ENCODE data around the gene SEMA3E. TPM values are rescaled to one million over a fixed set of nuclear protein-coding genes. Genes with fewer than 3 reads are reported as not detected.

The SEMA3E gene
- total and polyA plus RNA-seq, 2 experiments from 2014 or later: 0.75 to 0.92 TPM

DNA sequence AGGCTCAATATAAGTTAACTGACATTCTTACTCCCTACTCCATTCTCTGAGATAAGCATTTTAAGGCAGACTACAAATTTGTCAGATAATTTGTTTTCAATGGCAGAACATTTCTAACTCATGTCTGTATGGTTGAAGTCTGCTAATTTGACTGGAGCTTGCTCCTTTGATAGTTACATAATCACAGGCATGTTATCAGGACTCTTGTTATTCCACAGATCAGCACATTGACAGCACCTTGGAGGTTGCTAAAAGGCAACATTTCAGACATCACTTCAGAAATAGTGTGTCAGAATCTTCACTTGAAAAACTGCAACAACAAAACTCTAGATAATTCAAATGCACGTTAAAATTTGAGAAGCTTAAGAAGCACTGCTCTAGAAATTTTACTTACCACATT is 327.9 kb downstream of the SEMA3E start:
- Histone ChIP-seq H3K4me3 (no peak overlapping the region), H3K27me3 (no peaks in the 10 kb centered on the region), H3K36me3 (no peaks in the 10 kb centered on the region), H3K9me3 (ENCODE audit: low read depth) (no peaks in the 10 kb centered on the region), H3K4me1 (ENCODE audit: low read depth) (no peaks in the 10 kb centered on the region), H3K27ac (no peak overlapping the region)
- TF ChIP-seq CTCF (IDR thresholded peaks at IDR 0.05; ENCODE audit: low read depth, low read length): no peak
- no peak for DNase-seq (ENCODE audit: low read depth in 1 of 2, low spot score in 1 of 2)

- Histone ChIP-seq H3K4me3 (no peak overlapping the region), H3K27me3 (no peaks in the 10 kb centered on the region), H3K27ac (no peak overlapping the region), H3K36me3 (no peaks in the 10 kb centered on the region), H3K4me1 (ENCODE audit: low read depth) (no peaks in the 10 kb centered on the region), H3K9me3 (ENCODE audit: low read depth) (no peaks in the 10 kb centered on the region)
- no peak for TF ChIP-seq CTCF (IDR thresholded peaks at IDR 0.05; ENCODE audit: low read depth, low read length)
- DNase-seq (ENCODE audit: low read depth in 1 of 2, low spot score in 1 of 2): no peak
Observed at GRCh38 chr7:83313931-83314330, 335.0 kb downstream of the SEMA3E start.

Measured in cardiac muscle cell (in vitro differentiated cells and primary cell).